CD14-positive monocyte (primary cell): ENCODE results near the gene MOCOS. TPM values are rescaled to one million over a fixed set of nuclear protein-coding genes. Genes with fewer than 3 reads are reported as not detected.

Experiments used
- DNase-seq, 3 donors: peaks; one replicate each; pipeline ENCODE4 v3.0.0-alpha.2; 2011 to 2022
- H2AFZ ChIP-seq: 2 replicates; pipeline ENCODE4 v1.6.0; 2012; ENCODE audit warnings: mild to moderate bottlenecking, low read depth, low read length, inconsistent platforms; ENCODE audit not compliant: insufficient read depth, poor library complexity, severe bottlenecking
- H3K27ac ChIP-seq, 2 donors: 1 replicate in 1 of 2; 2 replicates in 1 of 2; pipeline ENCODE4 v1.5.1; 2012 to 2013; ENCODE audit warnings: low read length in 2 of 2, control low read depth in 1 of 2, inconsistent platforms in 1 of 2, low read depth in 1 of 2, mild to moderate bottlenecking in 1 of 2
- H3K27me3 ChIP-seq, 2 donors: one replicate each; pipeline versions ENCODE4 v1.6.0 to v1.6.1; 2011 to 2013; ENCODE audit warnings: low read length in 2 of 2; ENCODE audit not compliant: control insufficient read depth in 2 of 2, insufficient read depth in 2 of 2
- H3K36me3 ChIP-seq, 2 donors: replicated peaks in 1 of 2; 1 replicate in 1 of 2; 2 replicates in 1 of 2; pipeline versions ENCODE4 v1.5.1 to v1.6.1; 2012 to 2013; ENCODE audit warnings: low read length in 2 of 2, control low read depth in 1 of 2, inconsistent platforms in 1 of 2, mild to moderate bottlenecking in 1 of 2; ENCODE audit not compliant: insufficient read depth in 2 of 2, control insufficient read depth in 1 of 2
- H3K4me1 ChIP-seq, 2 donors: 1 replicate in 1 of 2; 2 replicates in 1 of 2; pipeline versions ENCODE4 v1.5.1 to v1.6.1; 2012 to 2013; ENCODE audit warnings: low read length in 2 of 2, control low read depth in 1 of 2, inconsistent platforms in 1 of 2, mild to moderate bottlenecking in 1 of 2, moderate library complexity in 1 of 2; ENCODE audit not compliant: insufficient read depth in 2 of 2, control insufficient read depth in 1 of 2
- H3K4me2 ChIP-seq: replicated peaks from 2 replicates; pipeline ENCODE3; 2012; ENCODE audit warnings: low read length, moderate library complexity, mild to moderate bottlenecking; ENCODE audit not compliant: poor library complexity, severe bottlenecking; ENCODE audit errors: extremely low read depth
- H3K4me3 ChIP-seq, 3 experiments: fragments of 200-600 bp in 1 of 3; sonication (generic) in 1 of 3; replicated peaks in 1 of 3; 1 replicate in 2 of 3; 2 replicates in 1 of 3; pipeline ENCODE4 v1.5.1; 2011 to 2013; ENCODE audit warnings: low read length in 3 of 3, mild to moderate bottlenecking in 3 of 3, control low read depth in 2 of 3, low read depth in 2 of 3, inconsistent platforms in 1 of 3, moderate library complexity in 1 of 3
- H3K79me2 ChIP-seq: 2 replicates; pipeline ENCODE4 v1.6.0; 2012; ENCODE audit warnings: mild to moderate bottlenecking, control low read depth, inconsistent platforms, low read length, moderate library complexity; ENCODE audit not compliant: insufficient read depth
- H3K9ac ChIP-seq: 2 replicates; pipeline ENCODE4 v1.6.0; 2017; ENCODE audit warnings: low read length, mild to moderate bottlenecking; ENCODE audit not compliant: insufficient read depth, poor library complexity, severe bottlenecking
- H3K9me3 ChIP-seq, 2 donors: replicated peaks in 1 of 2; 1 replicate in 1 of 2; 2 replicates in 1 of 2; pipeline versions ENCODE4 v1.5.1 to v1.6.1; 2012 to 2013; ENCODE audit warnings: low read length in 2 of 2, control low read depth in 1 of 2; ENCODE audit not compliant: control insufficient read depth in 1 of 2, insufficient read depth in 1 of 2
- H4K20me1 ChIP-seq: 2 replicates; pipeline ENCODE4 v1.6.0; 2012; ENCODE audit warnings: mild to moderate bottlenecking, low read length, control low read depth, moderate library complexity; ENCODE audit not compliant: insufficient read depth
- H3K27ac Mint-ChIP-seq, 7 donors: one replicate each; pipeline ENCODE4 v1.8.0; 2020; ENCODE audit warnings: mild to moderate bottlenecking in 7 of 7, mixed read lengths in 7 of 7, moderate library complexity in 6 of 7, inconsistent platforms in 2 of 7
- H3K27me3 Mint-ChIP-seq, 3 donors: one replicate each; pipeline ENCODE4 v1.8.0; 2021 to 2022; ENCODE audit warnings: low read depth in 3 of 3, mild to moderate bottlenecking in 3 of 3, mixed read lengths in 3 of 3, moderate library complexity in 3 of 3, inconsistent platforms in 1 of 3
- H3K36me3 Mint-ChIP-seq, 2 donors: one replicate each; pipeline ENCODE4 v1.8.0; 2020; ENCODE audit warnings: mixed read lengths in 2 of 2, inconsistent platforms in 1 of 2, mild to moderate bottlenecking in 1 of 2
- H3K4me1 Mint-ChIP-seq: one replicate; pipeline ENCODE4 v1.8.0; 2020; ENCODE audit warnings: mild to moderate bottlenecking, mixed read lengths
- H3K4me3 Mint-ChIP-seq, 2 donors: one replicate each; pipeline ENCODE4 v1.8.0; 2020; ENCODE audit warnings: mild to moderate bottlenecking in 2 of 2, mixed read lengths in 2 of 2, moderate library complexity in 1 of 2
- H3K9me3 Mint-ChIP-seq, 7 donors: one replicate each; pipeline ENCODE4 v1.8.0; 2020 to 2022; ENCODE audit warnings: mixed read lengths in 7 of 7, mild to moderate bottlenecking in 6 of 7, moderate library complexity in 6 of 7, inconsistent platforms in 2 of 7
- CTCF ChIP-seq: fragments of 200-600 bp; IDR thresholded peaks from one replicate; pipeline ENCODE4 v1.8.0; 2022; ENCODE audit warnings: antibody characterized with exemption, mild to moderate bottlenecking
- WGBS: methylation state at CpG from one replicate; pipeline ENCODE4 v1.1.5; 2013; ENCODE audit warnings: missing lambda C conversion rate; ENCODE audit not compliant: insufficient coverage; 5-methylcytosine and 5-hydroxymethylcytosine counted together
- intact Hi-C, 2 donors: fragments of 100-400 bp; cut with micrococcal nuclease; formaldehyde crosslinking; loops; one replicate each; pipeline versions ENCODE4 v1.15.0 to v1.15.1; 2023
- polyA plus RNA-seq, 3 donors: library from polyadenylated mRNA; depleted of rRNA in 1 of 3; unstranded in 2 of 3; stranded (reverse) in 1 of 3; fragments of 300-500 nt in 2 of 3; fragments of >200 nt in 1 of 3; fragmentation: Illumina TruSeq in 2 of 3; gene quantifications; 1 replicate in 2 of 3; 2 replicates in 1 of 3; pipeline ENCODE4 v1.2.3, GENCODE V29; 2012 to 2021

The MOCOS gene
- polyA plus RNA-seq, 3 donors, result 0.03 to 0.05 TPM; not detected in 1

GRCh38 chr18:36160959-36161371 is 26.3 kb upstream of the MOCOS start:
- no peak overlapping the region for H3K27ac Mint-ChIP-seq
- H3K9me3 Mint-ChIP-seq, result no peaks in the 10 kb centered on the region

GRCh38 chr18:36162981-36163380 is 24.3 kb upstream of the MOCOS start:
- Histone ChIP-seq H3K4me2 (no peak overlapping the region), H4K20me1 (no peaks in the 10 kb centered on the region), H3K4me3 (no peak overlapping the region), H3K4me1 (no peaks in the 10 kb centered on the region), H3K9ac (no peak overlapping the region), H3K9me3 (no peaks in the 10 kb centered on the region), H3K27ac (no peak overlapping the region), H3K79me2 (no peaks in the 10 kb centered on the region), H3K27me3 (no peaks in the 10 kb centered on the region), H2AFZ (no peak overlapping the region), H3K36me3 (peaks cover 69 to 96% of the 10 kb centered on the region in 2 donors)
- Mint-ChIP-seq H3K27ac (no peak overlapping the region), H3K4me3 (no peak overlapping the region), H3K4me1 (no peaks in the 10 kb centered on the region), H3K27me3 (no peaks in the 10 kb centered on the region), H3K36me3 (peaks cover 77 to 91% of the 10 kb centered on the region in 2 donors), H3K9me3 (no peaks in the 10 kb centered on the region)
- TF ChIP-seq CTCF, result no peak
- no CpG with 5 or more reads among the region's 1 CpG for WGBS
- DNase-seq, result no peak
- intact Hi-C loops, result no loop called here

More at GRCh38 chr18:36160959-36161371, 26.3 kb upstream of the MOCOS start:
- H3K9ac ChIP-seq, result no peak overlapping the region
- no peak for TF ChIP-seq CTCF
- no peak overlapping the region for H2AFZ ChIP-seq
- Mint-ChIP-seq H3K4me3 (no peak overlapping the region), H3K36me3 (peaks cover 78 to 86% of the 10 kb centered on the region in 2 donors), H3K4me1 (peaks cover 3% of the 10 kb centered on the region), H3K27me3 (no peaks in the 10 kb centered on the region)
- no peaks in the 10 kb centered on the region for H3K79me2 ChIP-seq
- H3K9me3 ChIP-seq, result no peaks in the 10 kb centered on the region
- no peak overlapping the region for H3K4me2 ChIP-seq
- H3K4me3 ChIP-seq, result no peak overlapping the region
- DNase-seq, result no peak
- no peaks in the 10 kb centered on the region for H3K4me1 ChIP-seq
- no peaks in the 10 kb centered on the region for H3K27me3 ChIP-seq
- H3K36me3 ChIP-seq, result peaks cover 79 to 98% of the 10 kb centered on the region in 2 donors
- 100% methylated on average over 1 of the region's 4 CpGs for WGBS
- intact Hi-C loops, result no loop called here
- H3K27ac ChIP-seq, result no peak overlapping the region
- H4K20me1 ChIP-seq, result no peaks in the 10 kb centered on the region
